Omental fat pad (tissue), 4 donors: ENCODE data around the gene GJA4. TPM values are rescaled to one million over a fixed set of nuclear protein-coding genes. Genes with fewer than 3 reads are reported as not detected.

Source experiments
- ATAC-seq: fragments of 150-250 bp; one replicate; pipeline ENCODE4 v1.9.1; 2016; ENCODE audit warnings: mild to moderate bottlenecking, moderate library complexity; ENCODE audit not compliant: low FRiP score
- DNase-seq: peaks from one replicate; pipeline ENCODE4 v3.0.0-alpha.2; 2019; ENCODE audit warnings: low spot score
- total RNA-seq, 4 donors: library from RNA; depleted of rRNA; stranded (reverse); fragments of >200 nt; gene quantifications; one replicate each; pipeline ENCODE4 v1.1.0, GENCODE V29; 2016
- TF ChIP-seq, protein P1 (sequence below), 3 donors: fragments of 450-650 bp; IDR thresholded peaks; one replicate each; pipeline ENCODE4 v1.5.1; 2016 to 2017; ENCODE audit warnings: antibody characterized with exemption in 3 of 3, mild to moderate bottlenecking in 3 of 3, moderate library complexity in 2 of 3

The GJA4 gene
- total RNA-seq, 4 donors from 2014 or later: 20.4 to 101 (median 45.3) TPM

DNA sequence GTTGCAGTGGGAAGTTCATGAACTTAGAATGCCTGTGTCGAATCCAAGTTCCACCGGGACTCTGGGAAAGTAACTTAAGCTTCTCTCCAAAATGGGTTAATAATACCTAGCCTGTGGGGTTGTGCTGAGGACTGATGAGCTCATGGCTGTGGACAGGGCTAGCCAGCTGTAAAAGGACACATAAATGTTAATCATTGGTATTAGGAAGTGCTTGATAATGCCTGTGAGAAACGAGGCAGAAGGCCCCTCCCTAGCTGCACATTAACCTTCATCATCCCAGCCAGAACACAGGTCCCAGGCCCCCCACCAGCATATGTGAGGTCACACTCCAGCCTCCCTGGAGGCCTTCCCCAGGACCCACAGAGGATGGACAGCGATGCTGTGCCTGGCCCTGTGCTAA is 34.0 kb upstream of the GJA4 start:
- ATAC-seq (no peak), DNase-seq (no peak)
- TF ChIP-seq, protein P1, sequence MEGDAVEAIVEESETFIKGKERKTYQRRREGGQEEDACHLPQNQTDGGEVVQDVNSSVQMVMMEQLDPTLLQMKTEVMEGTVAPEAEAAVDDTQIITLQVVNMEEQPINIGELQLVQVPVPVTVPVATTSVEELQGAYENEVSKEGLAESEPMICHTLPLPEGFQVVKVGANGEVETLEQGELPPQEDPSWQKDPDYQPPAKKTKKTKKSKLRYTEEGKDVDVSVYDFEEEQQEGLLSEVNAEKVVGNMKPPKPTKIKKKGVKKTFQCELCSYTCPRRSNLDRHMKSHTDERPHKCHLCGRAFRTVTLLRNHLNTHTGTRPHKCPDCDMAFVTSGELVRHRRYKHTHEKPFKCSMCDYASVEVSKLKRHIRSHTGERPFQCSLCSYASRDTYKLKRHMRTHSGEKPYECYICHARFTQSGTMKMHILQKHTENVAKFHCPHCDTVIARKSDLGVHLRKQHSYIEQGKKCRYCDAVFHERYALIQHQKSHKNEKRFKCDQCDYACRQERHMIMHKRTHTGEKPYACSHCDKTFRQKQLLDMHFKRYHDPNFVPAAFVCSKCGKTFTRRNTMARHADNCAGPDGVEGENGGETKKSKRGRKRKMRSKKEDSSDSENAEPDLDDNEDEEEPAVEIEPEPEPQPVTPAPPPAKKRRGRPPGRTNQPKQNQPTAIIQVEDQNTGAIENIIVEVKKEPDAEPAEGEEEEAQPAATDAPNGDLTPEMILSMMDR (IDR thresholded peaks at IDR 0.05): no peak

DNA sequence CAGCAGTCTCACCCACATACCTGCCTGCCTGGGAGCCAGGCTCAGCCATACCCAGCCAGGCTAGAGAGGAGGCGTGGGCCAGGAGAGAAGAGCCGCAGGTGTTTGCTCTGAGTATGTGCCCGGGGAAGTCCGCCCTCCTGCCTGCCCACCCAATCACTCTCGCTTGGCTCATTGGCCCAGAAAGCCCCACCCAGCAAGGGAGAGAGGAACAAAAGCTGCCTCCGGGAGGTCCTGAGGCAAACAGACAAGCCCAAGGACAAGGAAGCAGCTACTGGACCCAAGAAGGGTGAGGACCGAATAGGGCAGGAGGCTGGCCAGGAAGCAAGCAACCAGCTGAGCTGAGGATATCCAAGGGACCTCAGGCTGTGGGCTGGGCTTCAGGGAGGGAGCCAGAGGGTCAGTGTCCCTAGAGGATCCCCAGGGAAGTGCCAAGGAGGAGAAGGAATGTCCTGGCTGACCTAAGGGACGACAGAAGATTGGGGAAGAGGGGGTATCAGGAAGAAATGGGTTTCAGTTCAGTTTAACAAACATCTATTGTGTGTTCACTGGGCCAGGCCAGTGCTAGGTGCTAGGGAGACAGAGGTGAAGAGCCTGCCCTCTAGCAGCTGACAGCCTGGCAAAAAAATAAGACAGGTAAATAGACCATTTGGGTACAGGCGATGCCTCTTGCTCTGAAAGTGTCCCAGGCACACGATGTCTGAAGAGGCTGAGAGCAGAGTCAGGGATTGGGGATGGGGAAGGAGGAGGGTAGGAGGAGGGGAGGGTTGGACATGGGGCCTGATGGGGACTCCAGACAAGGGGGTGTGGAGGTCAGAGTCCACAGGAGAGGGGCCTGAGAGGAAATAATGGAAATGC is 33.1 kb upstream of the GJA4 start, which contains the start of gene GJB4:
Gene GJB4 (plus strand): TSS at position 238 of the 855 bp plus-strand sequence. CDS start 1,515 bp downstream, outside the sequence.
- ATAC-seq (no peak), DNase-seq (no peak)
- TF ChIP-seq, protein P1 (IDR thresholded peaks at IDR 0.05): no peak

DNA sequence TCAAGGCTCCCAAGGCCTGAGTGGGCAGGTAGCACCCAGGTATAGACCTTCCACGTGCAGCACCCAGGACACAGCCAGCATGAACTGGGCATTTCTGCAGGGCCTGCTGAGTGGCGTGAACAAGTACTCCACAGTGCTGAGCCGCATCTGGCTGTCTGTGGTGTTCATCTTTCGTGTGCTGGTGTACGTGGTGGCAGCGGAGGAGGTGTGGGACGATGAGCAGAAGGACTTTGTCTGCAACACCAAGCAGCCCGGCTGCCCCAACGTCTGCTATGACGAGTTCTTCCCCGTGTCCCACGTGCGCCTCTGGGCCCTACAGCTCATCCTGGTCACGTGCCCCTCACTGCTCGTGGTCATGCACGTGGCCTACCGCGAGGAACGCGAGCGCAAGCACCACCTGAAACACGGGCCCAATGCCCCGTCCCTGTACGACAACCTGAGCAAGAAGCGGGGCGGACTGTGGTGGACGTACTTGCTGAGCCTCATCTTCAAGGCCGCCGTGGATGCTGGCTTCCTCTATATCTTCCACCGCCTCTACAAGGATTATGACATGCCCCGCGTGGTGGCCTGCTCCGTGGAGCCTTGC is 31.5 kb upstream of the GJA4 start:
- TF ChIP-seq, protein P1 (IDR thresholded peaks at IDR 0.05): no peak
- DNase-seq (no peak), ATAC-seq (no peak)

DNA sequence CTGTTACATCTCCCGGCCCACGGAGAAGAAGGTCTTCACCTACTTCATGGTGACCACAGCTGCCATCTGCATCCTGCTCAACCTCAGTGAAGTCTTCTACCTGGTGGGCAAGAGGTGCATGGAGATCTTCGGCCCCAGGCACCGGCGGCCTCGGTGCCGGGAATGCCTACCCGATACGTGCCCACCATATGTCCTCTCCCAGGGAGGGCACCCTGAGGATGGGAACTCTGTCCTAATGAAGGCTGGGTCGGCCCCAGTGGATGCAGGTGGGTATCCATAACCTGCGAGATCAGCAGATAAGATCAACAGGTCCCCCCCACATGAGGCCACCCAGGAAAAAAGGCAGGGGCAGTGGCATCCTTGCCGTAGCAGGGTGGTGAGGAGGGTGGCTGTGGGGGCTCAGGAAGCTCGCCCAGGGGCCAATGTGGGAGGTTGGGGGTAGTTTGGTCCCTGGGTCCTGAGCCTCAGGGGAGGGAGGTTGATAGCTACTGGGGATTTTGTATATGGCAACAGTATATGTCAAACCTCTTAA is 31.0 kb upstream of the GJA4 start:
- DNase-seq (no peak), ATAC-seq (no peak)
- TF ChIP-seq, protein P1 (IDR thresholded peaks at IDR 0.05): no peak

DNA sequence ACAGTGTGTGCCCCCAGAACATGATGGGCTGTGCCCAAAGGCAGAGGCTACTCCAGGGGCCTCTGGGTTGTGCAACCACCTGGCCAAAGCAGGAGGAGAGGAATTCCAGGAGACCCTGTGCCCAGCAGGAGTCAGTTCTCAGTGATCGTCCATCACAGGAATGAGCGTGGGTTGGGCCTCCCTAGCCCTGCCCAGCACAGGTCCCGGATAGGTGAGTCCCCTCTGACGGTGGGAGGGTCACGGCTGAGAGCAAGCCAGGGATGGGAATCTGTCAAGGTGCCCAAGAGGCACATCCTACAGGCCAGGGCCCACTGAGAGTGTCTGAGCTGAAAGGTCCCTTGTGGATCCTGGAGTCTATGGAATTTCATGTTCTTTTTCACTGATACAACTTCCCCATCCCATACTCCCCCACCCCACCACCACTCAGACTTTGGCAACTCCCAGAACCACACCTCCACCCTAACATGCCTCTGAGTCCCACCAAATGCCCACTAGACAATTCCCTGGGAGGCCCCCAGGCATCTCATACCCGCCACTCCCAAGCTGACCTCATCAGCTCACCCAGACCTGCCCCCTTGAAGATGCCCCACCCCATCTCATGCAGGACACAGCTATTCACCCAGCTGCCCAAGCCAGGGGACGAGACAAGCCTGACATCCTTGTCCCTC is 30.2 kb upstream of the GJA4 start:
- DNase-seq: no peak
- TF ChIP-seq, protein P1 (IDR thresholded peaks at IDR 0.05): no peak
- no peak for ATAC-seq

DNA sequence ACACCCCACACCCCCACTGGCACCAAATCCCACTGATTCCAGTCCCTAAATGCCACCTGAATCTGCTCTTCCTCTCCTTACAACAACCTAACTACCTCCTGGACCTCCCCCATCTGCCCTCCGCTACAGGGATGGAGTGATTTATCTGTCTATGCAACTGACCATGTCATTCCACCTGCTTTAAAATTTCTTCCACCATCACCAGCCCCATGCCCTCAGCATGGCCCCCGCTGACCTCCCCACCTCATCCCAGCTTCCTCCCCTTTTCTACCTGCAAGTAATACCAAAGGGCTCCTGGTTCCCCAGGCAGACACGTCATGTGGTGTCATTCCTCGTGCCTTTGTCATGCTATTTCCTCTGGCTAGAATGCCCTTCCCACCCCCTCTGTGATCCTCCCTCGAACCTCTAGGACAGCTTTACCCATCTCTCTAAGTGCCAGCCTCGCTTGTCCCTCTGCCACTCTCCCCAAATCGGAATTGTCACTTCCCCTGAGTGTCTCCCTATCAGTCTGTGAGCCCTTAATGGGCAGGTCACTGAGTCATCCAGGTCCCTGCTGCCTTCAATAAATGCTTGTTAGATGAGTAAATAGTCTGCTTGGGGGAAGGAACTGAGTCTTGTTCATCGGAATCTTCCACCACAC is 29.5 kb upstream of the GJA4 start:
- ATAC-seq: no peak
- no peak for DNase-seq
- TF ChIP-seq, protein P1 (IDR thresholded peaks at IDR 0.05): no peak
